Inferior parietal cortex (tissue), 1 donor: ENCODE results near the gene WLS.
"Not testable (repeated sequence)": the region's sequence is repeated elsewhere in the genome, so short reads cannot be mapped to it uniquely, and the experiment has no call there.

Experiments used
- DNase-seq: peaks from one replicate; pipeline ENCODE4 v3.0.0-alpha.2; 2016; ENCODE audit errors: extremely low spot score

WLS gene

GRCh38 chr1:68199603-68200002 lies 32.7 kb downstream of the WLS start:
- DNase-seq: no peak

GRCh38 chr1:68198752-68199151 lies 33.6 kb downstream of the WLS start:
- DNase-seq: no peak

- DNase-seq: no peak
These were observed 34.4 kb downstream of the WLS start for GRCh38 chr1:68197891-68198290.

GRCh38 chr1:68197461-68197860 lies 34.9 kb downstream of the WLS start:
- DNase-seq: no peak

- no peak for DNase-seq
These were observed 35.6 kb downstream of the WLS start for GRCh38 chr1:68196676-68197075.

- DNase-seq: no peak
These were observed 40.6 kb downstream of the WLS start for GRCh38 chr1:68191717-68192116.

GRCh38 chr1:68188644-68189340 lies 43.5 kb downstream of the WLS start:
- DNase-seq: no peak

GRCh38 chr1:68188060-68188538 lies 44.2 kb downstream of the WLS start:
- DNase-seq: no peak

GRCh38 chr1:68185743-68186142 lies 46.6 kb downstream of the WLS start:
- DNase-seq: no peak

GRCh38 chr1:68183895-68184294 lies 48.4 kb downstream of the WLS start:
- DNase-seq: no peak

- DNase-seq: no peak
These were observed 51.2 kb downstream of the WLS start for GRCh38 chr1:68181165-68181556.

GRCh38 chr1:68180441-68181164 lies 51.7 kb downstream of the WLS start:
- DNase-seq: no peak

- no peak for DNase-seq
These were observed 53.4 kb downstream of the WLS start for GRCh38 chr1:68178821-68179490.

GRCh38 chr1:68175621-68176398 lies 56.5 kb downstream of the WLS start:
- DNase-seq: no peak

- DNase-seq: no peak
These were observed 57.6 kb downstream of the WLS start for GRCh38 chr1:68174738-68175113.

GRCh38 chr1:68173936-68174737 lies 58.2 kb downstream of the WLS start:
- no peak for DNase-seq

- DNase-seq: no peak
These were observed 58.9 kb downstream of the WLS start for GRCh38 chr1:68173283-68173935.

- DNase-seq: not testable (repeated sequence)
These were observed 60.5 kb downstream of the WLS start for GRCh38 chr1:68171795-68172194.

GRCh38 chr1:68168545-68169171 lies 63.7 kb downstream of the WLS start:
- no peak for DNase-seq

GRCh38 chr1:68167211-68167610 lies 65.1 kb downstream of the WLS start:
- no peak for DNase-seq
